Measurements from ENCODE around the gene CDC42SE1.
"Not testable (repeated sequence)": the region's sequence is repeated elsewhere in the genome, so short reads cannot be mapped to it uniquely, and the experiment has no call there.

Gene CDC42SE1, protein sequence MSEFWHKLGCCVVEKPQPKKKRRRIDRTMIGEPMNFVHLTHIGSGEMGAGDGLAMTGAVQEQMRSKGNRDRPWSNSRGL

GRCh38 chr1:151059109-151060006 is at the start of gene CDC42SE1:
Gene CDC42SE1, minus strand, starts transcription at chr1:151059622. Its CDS starts 3,892 bp downstream, at chr1:151055730.
- TF ChIP-seq, protein P1, sequence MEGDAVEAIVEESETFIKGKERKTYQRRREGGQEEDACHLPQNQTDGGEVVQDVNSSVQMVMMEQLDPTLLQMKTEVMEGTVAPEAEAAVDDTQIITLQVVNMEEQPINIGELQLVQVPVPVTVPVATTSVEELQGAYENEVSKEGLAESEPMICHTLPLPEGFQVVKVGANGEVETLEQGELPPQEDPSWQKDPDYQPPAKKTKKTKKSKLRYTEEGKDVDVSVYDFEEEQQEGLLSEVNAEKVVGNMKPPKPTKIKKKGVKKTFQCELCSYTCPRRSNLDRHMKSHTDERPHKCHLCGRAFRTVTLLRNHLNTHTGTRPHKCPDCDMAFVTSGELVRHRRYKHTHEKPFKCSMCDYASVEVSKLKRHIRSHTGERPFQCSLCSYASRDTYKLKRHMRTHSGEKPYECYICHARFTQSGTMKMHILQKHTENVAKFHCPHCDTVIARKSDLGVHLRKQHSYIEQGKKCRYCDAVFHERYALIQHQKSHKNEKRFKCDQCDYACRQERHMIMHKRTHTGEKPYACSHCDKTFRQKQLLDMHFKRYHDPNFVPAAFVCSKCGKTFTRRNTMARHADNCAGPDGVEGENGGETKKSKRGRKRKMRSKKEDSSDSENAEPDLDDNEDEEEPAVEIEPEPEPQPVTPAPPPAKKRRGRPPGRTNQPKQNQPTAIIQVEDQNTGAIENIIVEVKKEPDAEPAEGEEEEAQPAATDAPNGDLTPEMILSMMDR (IDR thresholded peaks at IDR 0.05; ENCODE audit: insufficient read depth, low read length, poor library complexity, severe bottlenecking): peak; percentile 89
- DNase-seq (ENCODE audit: extremely low read depth, insufficient read length): peak; percentile 93

DNA sequence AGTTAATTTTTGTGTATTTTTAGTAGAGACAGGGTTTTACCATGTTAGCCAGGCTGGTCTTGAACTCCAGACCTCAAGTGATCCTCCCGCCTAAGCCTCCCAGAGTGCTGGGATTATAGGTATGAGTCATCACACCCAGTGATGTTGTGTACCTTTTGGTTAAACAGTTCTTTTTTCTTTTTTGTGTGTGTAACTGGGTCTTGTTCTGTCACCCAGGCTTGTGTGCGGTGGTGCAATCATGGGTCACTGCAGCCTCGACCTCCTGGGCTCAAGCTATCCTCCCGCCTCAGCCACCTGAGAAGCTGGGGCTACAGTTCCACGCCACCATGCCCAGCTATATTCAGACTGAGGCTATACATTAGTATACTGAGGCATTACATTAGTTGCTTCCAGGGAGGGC is 48.9 kb upstream of the CDC42SE1 start:
- TF ChIP-seq, protein P1 (IDR thresholded peaks at IDR 0.05; ENCODE audit: insufficient read depth, low read length, poor library complexity, severe bottlenecking): no peak
- Histone ChIP-seq H3K36me3 (ENCODE audit: control insufficient read depth, insufficient read depth, low read length) (no peaks in the 10 kb centered on the region; the same call in none of the 2 replicates), H3K4me3 (replicated peaks; ENCODE audit: low read depth, low read length) (no peak overlapping the region), H3K27me3 (replicated peaks; ENCODE audit: control insufficient read depth, insufficient read depth, low read length) (no peaks in the 10 kb centered on the region)
- no peak for DNase-seq (ENCODE audit: extremely low read depth, insufficient read length)

More at GRCh38 chr1:151059109-151060006, at the start of gene CDC42SE1:
- Histone ChIP-seq H3K27me3 (replicated peaks; ENCODE audit: control insufficient read depth, insufficient read depth, low read length) (no peaks in the 10 kb centered on the region), H3K4me3 (replicated peaks; ENCODE audit: low read depth, low read length) (peak within 1 kb of the TSS; percentile 82), H3K36me3 (ENCODE audit: control insufficient read depth, insufficient read depth, low read length) (peaks cover 14% of the 10 kb centered on the region)

DNA sequence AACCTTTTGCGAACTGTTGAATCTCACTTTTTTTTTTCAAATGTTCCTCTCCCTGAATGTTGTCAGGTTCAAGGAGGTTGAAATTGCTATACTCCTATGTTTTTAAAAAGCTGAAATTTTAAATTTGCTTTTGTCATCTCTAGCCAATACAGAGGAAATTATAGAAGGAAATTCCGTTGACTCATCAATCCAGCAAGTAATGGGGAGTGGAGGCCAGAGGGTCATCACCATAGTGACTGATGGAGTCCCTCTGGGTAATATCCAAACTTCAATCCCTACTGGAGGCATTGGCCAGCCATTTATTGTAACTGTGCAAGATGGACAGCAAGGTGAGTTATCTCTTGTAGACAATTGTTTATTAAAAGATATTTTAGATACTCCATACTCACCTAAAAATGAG is 47.5 kb upstream of the CDC42SE1 start:
- DNase-seq (ENCODE audit: extremely low read depth, insufficient read length): no peak
- Histone ChIP-seq H3K27me3 (replicated peaks; ENCODE audit: control insufficient read depth, insufficient read depth, low read length) (no peaks in the 10 kb centered on the region), H3K36me3 (ENCODE audit: control insufficient read depth, insufficient read depth, low read length) (no peaks in the 10 kb centered on the region; the same call in 1 of the 2 replicates), H3K4me3 (replicated peaks; ENCODE audit: low read depth, low read length) (no peak overlapping the region)
- TF ChIP-seq, protein P1 (IDR thresholded peaks at IDR 0.05; ENCODE audit: insufficient read depth, low read length, poor library complexity, severe bottlenecking): no peak

GRCh38 chr1:151104630-151105029 is 45.2 kb upstream of the CDC42SE1 start:
- TF ChIP-seq, protein P1 (IDR thresholded peaks at IDR 0.05; ENCODE audit: insufficient read depth, low read length, poor library complexity, severe bottlenecking): no peak
- Histone ChIP-seq H3K27me3 (replicated peaks; ENCODE audit: control insufficient read depth, insufficient read depth, low read length) (no peaks in the 10 kb centered on the region), H3K36me3 (ENCODE audit: control insufficient read depth, insufficient read depth, low read length) (no peaks in the 10 kb centered on the region; the same call in 1 of the 2 replicates), H3K4me3 (replicated peaks; ENCODE audit: low read depth, low read length) (no peak overlapping the region)
- DNase-seq (ENCODE audit: extremely low read depth, insufficient read length): no peak

DNA sequence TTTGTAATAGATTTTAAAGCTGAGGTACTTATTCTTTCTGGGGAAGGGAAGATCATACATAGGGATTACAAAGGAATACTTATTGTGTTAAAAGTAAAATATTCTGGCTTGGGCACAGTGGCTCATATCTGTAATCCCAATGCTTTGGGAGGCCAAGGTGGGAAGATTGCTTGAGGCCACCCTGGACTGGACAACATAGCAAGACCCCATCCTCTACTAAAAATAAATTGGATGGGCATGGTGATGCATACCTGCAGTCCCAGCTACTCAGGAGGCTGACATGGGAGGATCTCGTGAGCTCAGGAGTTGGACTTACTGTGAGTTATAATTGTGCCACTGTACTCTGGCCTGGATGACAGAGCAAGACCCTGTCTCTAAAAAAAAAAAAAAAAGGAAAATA is 38.7 kb upstream of the CDC42SE1 start:
- no peak for DNase-seq (ENCODE audit: extremely low read depth, insufficient read length)
- TF ChIP-seq, protein P1 (IDR thresholded peaks at IDR 0.05; ENCODE audit: insufficient read depth, low read length, poor library complexity, severe bottlenecking): no peak
- Histone ChIP-seq H3K4me3 (replicated peaks; ENCODE audit: low read depth, low read length) (no peak overlapping the region), H3K36me3 (ENCODE audit: control insufficient read depth, insufficient read depth, low read length) (no peaks in the 10 kb centered on the region), H3K27me3 (replicated peaks; ENCODE audit: control insufficient read depth, insufficient read depth, low read length) (no peaks in the 10 kb centered on the region)

DNA sequence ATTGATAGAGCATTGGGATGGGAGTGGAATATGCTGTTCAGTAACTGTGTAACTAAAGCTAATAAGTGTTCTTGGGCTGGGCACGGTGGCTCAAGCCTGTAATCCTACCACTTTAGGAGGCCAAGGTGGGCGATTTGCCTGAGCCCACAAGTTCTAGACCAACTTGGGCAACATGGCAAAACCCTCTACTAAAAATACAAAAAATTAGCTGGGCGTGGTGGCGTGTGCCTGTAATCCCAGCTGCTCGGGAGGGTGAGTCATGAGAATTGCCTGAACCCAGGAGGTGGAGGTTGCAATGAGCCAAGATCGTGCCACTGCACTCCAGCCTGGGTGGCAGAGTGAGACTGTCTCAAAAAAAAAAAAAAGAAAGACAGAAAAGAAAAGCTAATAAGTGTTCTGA is 38.0 kb upstream of the CDC42SE1 start:
- not testable (repeated sequence) for H3K4me3 ChIP-seq (replicated peaks; ENCODE audit: low read depth, low read length); DNase-seq (ENCODE audit: extremely low read depth, insufficient read length); H3K27me3 ChIP-seq (replicated peaks; ENCODE audit: control insufficient read depth, insufficient read depth, low read length); H3K36me3 ChIP-seq (ENCODE audit: control insufficient read depth, insufficient read depth, low read length)
